CD4-positive, alpha-beta T cell treated with Interferon alpha-2 for 1 hour (primary cell): ENCODE data around the gene ANAPC1.
"Not testable (repeated sequence)": the region's sequence is repeated elsewhere in the genome, so short reads cannot be mapped to it uniquely, and the experiment has no call there.

Experiments used
- DNase-seq, 2 donors: peaks; one replicate each; pipeline ENCODE4 v3.0.0-alpha.2; 2020 to 2022

ANAPC1 gene

DNA sequence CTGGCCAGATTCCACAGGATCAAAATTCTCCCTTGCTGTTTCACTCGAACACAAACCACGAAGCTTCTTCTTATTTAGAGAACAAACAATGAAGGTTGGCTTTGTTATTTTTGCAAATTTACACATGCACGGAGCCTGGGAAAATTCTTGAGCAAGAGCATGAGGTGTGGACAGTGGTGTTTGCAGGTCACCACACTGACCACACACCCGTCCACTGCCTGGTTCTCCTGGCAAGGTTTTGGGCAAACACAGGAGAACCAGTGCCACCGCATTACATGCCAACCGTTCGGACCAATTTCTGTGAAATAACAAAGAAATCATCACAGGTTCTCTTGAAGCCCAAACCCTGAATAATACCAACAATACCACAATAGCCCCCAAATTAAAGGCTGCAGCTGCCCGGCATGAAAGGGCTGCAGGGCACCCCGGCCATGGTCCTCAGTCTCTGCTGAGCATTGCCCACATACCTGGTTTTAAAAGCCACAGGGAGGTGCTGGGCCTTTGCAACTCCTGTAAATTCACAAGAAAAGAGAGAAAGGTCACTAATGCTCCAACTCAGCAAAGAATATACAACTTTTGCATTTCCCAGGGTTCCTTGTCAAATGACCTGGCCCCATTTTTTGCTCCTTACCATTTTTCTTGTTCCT, 154.1 kb downstream of the ANAPC1 start:
- DNase-seq: not testable (repeated sequence)

DNA sequence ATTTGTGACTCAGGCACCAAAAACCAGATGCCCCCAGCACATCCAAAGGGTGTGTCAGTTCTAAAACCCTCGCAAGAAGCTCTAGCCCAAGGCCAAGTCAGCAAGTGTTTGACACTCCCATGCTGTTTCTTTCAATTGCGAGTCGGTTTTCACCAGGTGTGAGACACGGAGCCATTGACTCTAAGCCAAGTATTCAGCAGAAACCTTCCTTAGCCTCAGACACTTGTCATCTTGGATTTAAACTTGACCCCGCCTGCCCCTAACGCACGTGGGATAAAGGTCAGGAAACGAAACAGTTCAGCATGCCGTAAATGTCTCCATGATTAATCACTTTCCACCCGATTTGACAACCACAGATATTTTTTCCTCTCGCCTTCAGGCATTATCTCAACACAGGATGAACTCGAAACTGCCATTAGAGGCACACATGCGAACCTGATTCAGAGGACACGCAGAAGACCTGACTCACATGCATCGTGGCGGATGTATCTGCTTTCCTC, 156.3 kb downstream of the ANAPC1 start:
- not testable (repeated sequence) for DNase-seq

DNA sequence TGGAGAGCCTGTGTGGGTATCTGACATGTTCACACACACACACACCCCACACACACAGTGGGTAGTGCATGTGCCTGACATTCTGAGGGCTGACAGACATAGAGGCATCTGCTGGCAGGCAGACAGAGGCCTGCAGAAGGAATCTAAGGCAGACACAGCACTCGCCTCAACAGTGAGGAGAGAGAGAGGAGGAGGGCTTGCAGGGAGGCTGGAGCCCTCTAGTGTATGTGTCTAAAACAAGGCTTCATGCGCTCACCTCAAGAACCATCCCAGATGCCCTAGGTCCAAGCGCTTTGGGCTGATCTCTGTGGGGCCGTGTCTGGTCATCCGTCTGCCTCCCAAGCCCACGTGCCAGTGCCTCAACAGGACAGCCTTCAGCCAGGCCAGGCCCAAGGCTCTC, 158.3 kb downstream of the ANAPC1 start:
- DNase-seq: not testable (repeated sequence)

DNA sequence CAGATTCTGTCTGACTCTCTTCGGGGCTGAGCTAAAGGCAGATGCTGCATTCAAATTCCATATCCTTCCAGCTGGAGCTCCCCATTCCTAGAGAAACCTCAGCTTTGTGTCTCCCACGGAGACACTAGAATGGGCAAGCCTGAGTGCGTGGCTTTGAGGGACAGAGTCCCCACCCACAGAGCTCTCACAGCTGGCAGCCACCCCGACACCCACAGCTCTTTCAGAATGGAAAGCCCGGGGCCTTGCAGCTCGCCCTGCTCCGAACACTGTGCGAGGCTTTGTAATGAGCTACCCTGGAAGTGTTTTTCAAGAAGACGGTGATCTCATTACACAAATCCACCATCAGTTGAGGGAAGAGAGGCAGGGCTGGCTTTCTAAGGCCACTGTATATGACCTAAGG, 164.4 kb downstream of the ANAPC1 start:
- not testable (repeated sequence) for DNase-seq
